ENCODE measurements around the gene GLB1L2. TPM values are rescaled to one million over a fixed set of nuclear protein-coding genes. Genes with fewer than 3 reads are reported as not detected.

The GLB1L2 gene
- total RNA-seq, 4 donors from 2014 or later = 13.4 to 31.6 (median 25.8) TPM

- 92 to 95% methylated on average over 35 to 78 of the region's 78 CpGs for WGBS, 2 donors
- H3K36me3 ChIP-seq = no peaks in the 10 kb centered on the region
- H3K27ac ChIP-seq = no peak overlapping the region
- no peak for DNase-seq
- no peak for TF ChIP-seq CTCF (IDR thresholded peaks at IDR 0.05)
- no peak for TF ChIP-seq POLR2A (IDR thresholded peaks at IDR 0.05)
- no peaks in the 10 kb centered on the region for H3K9me3 ChIP-seq
- H3K27me3 ChIP-seq = no peaks in the 10 kb centered on the region
- intact Hi-C loops (cut with DNase I) = no loop called here
- no peak overlapping the region for H3K4me3 ChIP-seq (replicated peaks in 1 of 3)
- no peaks in the 10 kb centered on the region for H3K4me1 ChIP-seq
These were observed 51.9 kb downstream of the GLB1L2 start for GRCh38 chr11:134383576-134384221.

GRCh38 chr11:134384406-134384805, 52.6 kb downstream of the GLB1L2 start:
- no peaks in the 10 kb centered on the region for H3K4me1 ChIP-seq
- TF ChIP-seq POLR2A (IDR thresholded peaks at IDR 0.05) (no peak), CTCF (IDR thresholded peaks at IDR 0.05) (no peak)
- no peak overlapping the region for H3K27ac ChIP-seq
- DNase-seq = no peak
- H3K4me3 ChIP-seq (replicated peaks in 1 of 3) = no peak overlapping the region
- WGBS, 2 donors = 87 to 93% methylated on average over 12 to 14 of the region's 14 CpGs
- H3K36me3 ChIP-seq = no peaks in the 10 kb centered on the region
- intact Hi-C loops (cut with DNase I) = no loop called here
- H3K9me3 ChIP-seq = no peaks in the 10 kb centered on the region
- no peaks in the 10 kb centered on the region for H3K27me3 ChIP-seq

GRCh38 chr11:134385171-134385570, 53.4 kb downstream of the GLB1L2 start:
- no peak overlapping the region for H3K4me3 ChIP-seq (replicated peaks in 1 of 3)
- no peaks in the 10 kb centered on the region for H3K9me3 ChIP-seq
- no peak for DNase-seq
- TF ChIP-seq POLR2A (IDR thresholded peaks at IDR 0.05) (no peak), CTCF (IDR thresholded peaks at IDR 0.05) (no peak)
- H3K36me3 ChIP-seq = no peaks in the 10 kb centered on the region
- H3K4me1 ChIP-seq = no peaks in the 10 kb centered on the region
- H3K27me3 ChIP-seq = no peaks in the 10 kb centered on the region
- intact Hi-C loops (cut with DNase I) = no loop called here
- 84 to 92% methylated on average over 14 to 15 of the region's 15 CpGs for WGBS, 2 donors
- no peak overlapping the region for H3K27ac ChIP-seq

- Histone ChIP-seq H3K36me3 (no peaks in the 10 kb centered on the region), H3K27ac (no peak overlapping the region), H3K4me3 (replicated peaks in 1 of 3) (no peak overlapping the region), H3K27me3 (no peaks in the 10 kb centered on the region), H3K9me3 (no peaks in the 10 kb centered on the region), H3K4me1 (no peaks in the 10 kb centered on the region)
- 66 to 67% methylated on average over 20 of the region's 20 CpGs for WGBS, 2 donors
- DNase-seq = no peak
- no peak for TF ChIP-seq POLR2A (IDR thresholded peaks at IDR 0.05)
- TF ChIP-seq CTCF (IDR thresholded peaks at IDR 0.05) = no peak
- intact Hi-C loops (cut with DNase I) = no loop called here
These were observed 54.2 kb downstream of the GLB1L2 start for GRCh38 chr11:134385774-134386565.

GRCh38 chr11:134386945-134387344, 55.2 kb downstream of the GLB1L2 start:
- 79 to 84% methylated on average over 6 of the region's 6 CpGs for WGBS, 2 donors
- Histone ChIP-seq H3K4me3 (replicated peaks in 1 of 3) (no peak overlapping the region), H3K4me1 (no peaks in the 10 kb centered on the region), H3K9me3 (no peaks in the 10 kb centered on the region), H3K27ac (no peak overlapping the region), H3K27me3 (no peaks in the 10 kb centered on the region), H3K36me3 (no peaks in the 10 kb centered on the region)
- TF ChIP-seq CTCF (IDR thresholded peaks at IDR 0.05) (no peak), POLR2A (IDR thresholded peaks at IDR 0.05) (no peak)
- intact Hi-C loops (cut with DNase I) = no loop called here
- DNase-seq = no peak

Measured in thyroid gland (tissue), 4 donors.